Measurements from ENCODE around the gene KDM2A.

KDM2A gene

DNA sequence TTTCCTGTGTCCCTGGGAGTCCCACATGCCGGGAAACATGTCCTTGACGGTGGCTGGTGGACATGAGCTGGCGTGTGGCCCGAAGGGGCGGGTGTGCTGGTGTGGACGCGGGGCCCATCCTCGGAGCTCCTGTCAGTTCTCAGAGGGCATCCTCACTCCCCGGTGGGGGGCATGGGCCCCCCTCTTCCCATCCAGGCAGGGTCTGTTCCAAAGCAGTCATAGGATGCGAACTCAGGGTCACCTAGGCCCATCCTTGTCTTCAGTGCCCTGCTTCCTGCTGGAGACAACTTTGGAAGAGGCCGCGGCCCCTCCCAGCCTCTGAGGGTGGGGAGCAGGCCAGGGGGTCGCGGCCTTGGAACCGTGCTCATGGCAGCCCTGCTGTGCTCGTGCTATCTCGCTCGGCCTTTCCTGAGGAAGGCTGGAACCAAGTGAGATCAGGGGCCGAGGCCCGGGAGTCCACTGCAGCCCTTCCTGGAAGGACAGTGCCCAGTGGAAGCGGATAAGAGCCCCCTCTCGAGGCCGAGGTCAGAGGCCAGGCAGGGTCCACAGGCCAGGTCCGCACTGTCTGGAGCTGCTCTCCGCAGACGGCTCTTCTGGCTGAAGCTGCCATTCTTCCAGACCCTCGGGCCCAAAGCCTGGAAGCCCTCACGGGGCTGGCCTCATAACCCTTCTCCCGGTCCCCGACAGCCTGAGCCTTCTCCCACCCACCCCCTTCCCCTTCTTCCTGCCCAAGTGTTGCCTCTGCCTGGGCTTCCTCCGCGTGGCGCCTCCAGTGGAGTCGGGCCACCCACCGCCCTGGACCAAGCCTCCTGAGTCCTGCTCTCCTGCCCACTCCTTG is 155.9 kb downstream of the KDM2A start:
- no peak for DNase-seq

DNA sequence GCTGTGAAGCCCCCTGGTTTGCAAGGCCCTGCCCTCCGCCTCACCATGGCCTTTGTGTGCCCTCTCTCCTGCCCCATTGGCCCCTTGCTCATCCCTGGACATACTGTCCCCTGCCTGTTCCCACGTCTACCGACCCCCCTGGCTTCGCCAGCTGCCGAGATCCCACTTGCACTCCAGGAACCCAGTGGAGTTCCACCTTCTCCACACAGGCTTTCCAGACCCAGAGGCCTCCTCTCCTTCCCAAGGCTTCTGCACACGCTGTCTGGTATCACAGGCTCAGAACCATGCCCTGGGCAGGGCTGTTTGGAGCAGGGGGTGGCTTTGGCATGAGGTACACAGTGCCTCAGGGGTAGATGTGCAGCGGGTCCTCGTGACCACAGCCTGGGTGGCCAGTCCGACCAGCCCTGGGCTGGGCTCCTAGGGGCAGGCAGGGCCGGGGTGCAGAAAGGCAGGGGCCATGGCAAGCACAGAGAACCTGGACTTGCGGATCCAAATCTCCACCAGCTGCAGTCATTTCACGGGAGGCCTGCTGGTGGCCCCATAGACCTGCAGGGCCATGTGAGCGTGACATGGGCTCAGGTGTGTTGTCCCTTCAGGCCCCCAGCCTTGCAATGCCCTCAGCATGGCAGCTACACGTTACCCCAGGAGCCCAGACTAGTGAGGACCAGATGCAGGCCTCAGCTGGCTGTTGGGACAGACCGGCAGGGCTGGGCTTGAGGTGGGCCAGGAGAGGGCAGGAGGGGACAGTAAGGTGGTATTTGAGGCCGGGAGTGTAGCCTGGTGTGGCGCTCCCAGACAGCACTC is 156.7 kb downstream of the KDM2A start:
- DNase-seq: peak in 1 of 6 experiments; percentile 22

DNA sequence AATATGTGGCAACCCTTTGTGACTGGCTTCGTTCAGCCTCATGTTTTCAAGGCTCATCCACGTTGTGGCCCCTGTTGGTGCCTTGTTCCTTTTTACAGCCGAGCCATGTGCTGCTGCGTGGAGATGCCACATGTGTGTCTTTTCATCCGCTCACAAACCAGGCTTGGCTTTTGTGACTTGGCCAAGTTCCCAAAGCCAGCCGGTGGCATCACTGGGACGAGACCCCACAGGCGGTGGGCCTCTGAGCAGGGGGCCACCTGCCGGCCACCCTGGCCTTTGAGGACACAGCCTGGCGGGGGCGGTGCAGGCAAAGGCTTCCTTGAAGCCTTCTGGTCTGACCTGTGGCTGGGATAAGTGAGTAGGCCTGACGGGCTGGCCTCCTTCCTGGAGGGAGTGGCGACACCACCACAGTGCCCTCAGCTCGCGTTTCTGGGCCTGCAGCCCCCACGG is 157.7 kb downstream of the KDM2A start:
- peak in 3 of 6 experiments; percentile 35 to 43 (median 39) for DNase-seq

DNA sequence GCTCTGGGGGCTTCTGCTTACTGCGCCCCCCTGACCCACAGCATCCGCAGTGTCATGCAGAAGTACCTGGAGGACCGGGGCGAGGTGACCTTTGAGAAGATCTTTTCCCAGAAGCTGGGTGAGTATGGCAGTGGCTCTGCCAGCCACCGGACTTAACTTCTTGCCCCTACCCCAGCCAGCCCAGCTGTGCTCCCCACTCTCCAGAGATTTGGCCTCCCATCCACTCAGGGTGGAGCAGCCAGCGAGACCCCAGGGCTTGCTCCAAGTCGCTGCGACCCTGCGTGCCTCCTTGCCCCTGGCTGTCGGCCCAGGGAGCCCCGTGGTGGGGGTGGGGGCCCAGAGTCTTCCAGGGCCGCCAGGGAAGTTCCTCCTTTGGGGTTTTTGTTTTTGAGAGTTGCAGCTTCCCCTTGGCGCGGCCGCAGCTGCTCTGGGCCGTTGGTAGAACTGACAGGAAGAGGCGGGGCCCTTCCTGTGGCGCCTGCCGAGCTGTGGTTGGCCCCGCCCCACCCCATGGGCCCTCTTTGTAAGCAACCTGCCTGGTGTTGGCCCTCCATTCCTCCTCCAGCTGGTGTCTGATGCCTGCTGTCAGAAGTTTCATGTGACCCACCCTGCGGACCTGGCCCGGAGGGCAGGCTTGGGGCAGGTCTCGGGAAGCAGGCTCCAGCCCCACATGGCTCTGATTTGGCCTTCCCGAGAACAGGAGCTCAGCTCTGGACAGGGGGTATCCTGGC is 158.3 kb downstream of the KDM2A start:
- DNase-seq: peak; percentile 80 to 92 (median 88)

DNA sequence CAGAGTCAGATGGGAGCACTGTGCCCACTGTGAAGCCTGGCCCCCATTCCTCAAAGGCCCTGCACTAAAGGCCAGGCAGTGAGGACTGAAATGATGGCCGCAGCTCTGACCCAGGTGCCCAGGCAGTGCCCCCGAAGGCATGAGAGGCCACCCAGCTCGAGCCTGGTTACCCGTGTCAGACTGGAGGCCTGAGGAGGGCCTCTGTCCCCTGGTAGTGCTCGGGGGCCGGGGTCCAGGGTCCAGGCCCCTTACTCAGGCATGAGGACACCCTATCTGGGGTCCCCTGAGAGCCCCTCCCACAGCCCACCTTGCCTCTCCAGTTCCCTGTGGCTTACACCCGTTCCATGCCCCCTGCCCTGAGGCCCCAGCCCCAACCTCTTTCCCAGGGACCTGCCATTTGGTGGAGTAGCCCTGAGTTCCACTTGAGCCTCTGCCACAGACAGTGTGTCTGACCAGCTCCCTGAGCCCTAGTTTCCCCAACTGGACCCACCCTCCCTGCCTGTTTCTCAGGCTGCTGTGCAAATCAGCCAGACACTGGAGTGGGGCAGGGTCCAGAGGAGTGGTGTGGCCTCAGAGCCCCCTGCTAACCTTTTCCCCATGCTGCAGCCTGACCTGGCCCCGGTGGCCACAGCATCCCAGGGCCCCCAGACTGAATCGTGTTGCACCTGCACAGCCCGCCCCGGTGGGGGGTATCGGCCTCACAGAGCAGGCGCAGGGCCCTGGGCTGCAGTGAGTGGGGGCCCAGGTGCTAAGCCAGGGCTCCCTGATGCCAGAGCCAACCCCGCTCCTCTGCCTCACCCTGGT is 159.3 kb downstream of the KDM2A start:
- DNase-seq: no peak

DNA sequence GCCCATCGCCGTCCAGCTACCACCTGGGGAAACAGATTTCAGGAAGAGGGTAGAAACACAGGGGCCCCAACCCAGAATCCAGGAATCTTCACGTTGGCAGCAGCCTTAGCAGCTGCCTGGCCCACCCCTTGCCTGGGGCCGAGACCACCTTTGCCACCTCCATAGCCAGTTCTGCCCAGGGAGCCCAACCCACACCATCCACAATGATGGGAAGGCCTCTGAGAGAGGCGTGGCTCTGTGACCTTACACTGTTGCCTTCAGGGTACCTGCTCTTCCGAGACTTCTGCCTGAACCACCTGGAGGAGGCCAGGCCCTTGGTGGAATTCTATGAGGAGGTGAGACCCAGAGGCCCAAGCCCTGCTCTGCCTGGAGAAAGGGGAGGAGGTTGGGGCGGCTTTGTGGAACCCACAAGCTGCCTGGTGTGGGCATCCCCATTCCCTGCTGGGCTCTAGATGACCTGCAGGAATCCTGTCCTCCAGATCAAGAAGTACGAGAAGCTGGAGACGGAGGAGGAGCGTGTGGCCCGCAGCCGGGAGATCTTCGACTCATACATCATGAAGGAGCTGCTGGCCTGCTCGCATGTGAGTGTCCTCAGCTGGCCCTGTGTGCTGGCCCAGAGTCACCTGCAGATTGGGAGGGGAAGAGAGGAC is 160.0 kb downstream of the KDM2A start:
- no peak for DNase-seq

DNA sequence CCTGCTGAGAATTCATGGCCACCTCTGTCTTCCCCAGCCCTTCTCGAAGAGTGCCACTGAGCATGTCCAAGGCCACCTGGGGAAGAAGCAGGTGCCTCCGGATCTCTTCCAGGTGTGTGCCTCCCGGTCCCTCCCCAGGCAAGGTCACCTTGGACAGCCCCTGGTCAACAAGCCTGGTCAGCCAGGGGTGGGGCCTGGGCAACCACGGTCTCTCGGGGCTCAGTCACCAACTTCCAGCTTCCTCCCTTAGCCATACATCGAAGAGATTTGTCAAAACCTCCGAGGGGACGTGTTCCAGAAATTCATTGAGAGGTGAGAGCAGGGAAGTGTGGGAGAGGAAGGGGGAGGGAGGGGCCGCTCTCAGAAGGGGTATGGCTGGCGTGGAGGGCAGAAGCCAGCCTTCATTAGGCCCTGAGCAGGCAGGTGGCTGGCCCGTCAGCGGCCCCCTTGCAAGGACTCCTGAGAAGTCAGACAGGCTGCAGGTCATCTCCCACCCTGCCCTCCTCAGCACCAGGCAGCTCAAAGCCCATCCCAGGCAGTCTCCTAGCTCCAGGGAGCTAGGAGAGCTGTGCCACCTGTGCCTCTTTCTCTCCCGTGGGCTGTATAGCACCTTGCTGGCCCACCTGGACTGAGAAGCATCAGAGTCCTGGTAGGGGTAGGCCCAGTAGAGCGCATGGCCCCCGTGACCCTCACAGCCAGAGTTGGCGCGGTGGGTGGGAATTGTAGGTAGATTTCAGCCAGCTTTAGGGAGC is 160.7 kb downstream of the KDM2A start:
- DNase-seq: no peak

DNA sequence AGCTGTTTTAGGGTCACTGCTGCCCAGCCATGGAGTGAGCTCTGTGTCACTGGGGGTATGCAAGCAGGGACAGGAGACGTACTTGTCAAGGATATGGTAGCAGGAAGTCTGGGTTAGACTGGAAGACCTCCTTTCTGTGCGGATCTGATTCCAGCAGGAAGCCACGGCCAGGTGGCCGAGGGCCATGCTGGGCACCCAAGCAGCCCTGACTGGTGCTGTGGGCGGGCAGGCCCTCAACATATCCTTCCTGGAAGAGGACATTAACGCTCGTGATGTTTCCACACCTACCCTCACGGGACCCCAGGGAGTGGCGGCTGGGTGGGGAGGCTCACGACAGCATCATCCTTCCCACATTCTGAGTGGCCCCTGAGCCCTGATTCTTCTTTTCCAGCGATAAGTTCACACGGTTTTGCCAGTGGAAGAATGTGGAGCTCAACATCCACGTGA is 161.3 kb downstream of the KDM2A start:
- no peak for DNase-seq

DNA sequence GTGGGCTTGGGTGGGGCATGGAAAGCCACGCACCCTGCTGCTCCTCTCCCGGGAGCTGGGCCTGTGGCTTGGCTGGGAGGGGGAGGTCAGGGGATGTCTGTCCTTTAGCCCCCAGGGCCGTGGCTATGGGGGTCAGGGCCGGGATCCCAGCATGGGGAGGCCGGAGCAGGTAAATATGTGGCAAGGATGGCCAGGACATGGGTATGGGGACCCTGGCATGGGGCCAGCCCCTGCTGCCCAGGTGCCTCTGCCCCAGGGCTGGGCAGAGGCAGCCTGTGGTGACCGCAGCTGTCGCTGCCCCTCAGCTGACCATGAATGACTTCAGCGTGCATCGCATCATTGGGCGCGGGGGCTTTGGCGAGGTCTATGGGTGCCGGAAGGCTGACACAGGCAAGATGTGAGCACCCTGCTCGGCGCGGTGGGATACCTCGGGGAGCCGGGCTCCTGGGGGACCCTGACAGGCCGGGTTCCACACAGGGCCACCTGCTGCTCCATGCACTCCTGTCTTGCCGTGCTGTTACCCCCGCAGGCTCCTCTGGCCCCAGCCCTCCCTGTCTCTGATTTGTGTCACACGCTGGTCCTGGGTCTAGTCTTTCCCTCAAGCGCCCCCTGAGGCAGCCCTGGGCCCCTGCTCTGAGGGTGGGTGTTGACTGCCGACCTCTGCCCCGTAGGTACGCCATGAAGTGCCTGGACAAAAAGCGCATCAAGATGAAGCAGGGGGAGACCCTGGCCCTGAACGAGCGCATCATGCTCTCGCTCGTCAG is 161.9 kb downstream of the KDM2A start:
- no peak for DNase-seq

DNA sequence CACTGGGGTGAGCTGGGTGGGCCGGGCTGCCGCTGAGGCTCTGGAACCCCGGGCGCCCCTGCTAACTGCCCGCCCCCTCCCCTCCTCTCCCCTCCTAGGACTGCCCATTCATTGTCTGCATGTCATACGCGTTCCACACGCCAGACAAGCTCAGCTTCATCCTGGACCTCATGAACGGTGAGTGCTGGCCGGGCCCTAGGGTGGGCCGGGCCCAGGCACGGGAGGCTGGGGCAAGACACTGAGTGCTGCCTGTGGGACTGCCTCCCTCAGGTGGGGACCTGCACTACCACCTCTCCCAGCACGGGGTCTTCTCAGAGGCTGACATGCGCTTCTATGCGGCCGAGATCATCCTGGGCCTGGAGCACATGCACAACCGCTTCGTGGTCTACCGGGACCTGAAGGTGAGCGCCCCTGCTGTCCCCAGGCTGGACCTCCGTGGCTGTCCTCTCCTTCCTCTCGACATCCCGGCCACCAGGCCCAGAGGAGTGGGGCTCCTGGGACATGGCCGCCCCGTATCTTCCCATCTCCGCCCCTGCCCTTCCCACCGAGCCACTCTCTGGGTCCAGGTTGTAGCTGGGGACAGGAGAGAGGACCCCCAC is 162.6 kb downstream of the KDM2A start:
- no peak for DNase-seq

DNA sequence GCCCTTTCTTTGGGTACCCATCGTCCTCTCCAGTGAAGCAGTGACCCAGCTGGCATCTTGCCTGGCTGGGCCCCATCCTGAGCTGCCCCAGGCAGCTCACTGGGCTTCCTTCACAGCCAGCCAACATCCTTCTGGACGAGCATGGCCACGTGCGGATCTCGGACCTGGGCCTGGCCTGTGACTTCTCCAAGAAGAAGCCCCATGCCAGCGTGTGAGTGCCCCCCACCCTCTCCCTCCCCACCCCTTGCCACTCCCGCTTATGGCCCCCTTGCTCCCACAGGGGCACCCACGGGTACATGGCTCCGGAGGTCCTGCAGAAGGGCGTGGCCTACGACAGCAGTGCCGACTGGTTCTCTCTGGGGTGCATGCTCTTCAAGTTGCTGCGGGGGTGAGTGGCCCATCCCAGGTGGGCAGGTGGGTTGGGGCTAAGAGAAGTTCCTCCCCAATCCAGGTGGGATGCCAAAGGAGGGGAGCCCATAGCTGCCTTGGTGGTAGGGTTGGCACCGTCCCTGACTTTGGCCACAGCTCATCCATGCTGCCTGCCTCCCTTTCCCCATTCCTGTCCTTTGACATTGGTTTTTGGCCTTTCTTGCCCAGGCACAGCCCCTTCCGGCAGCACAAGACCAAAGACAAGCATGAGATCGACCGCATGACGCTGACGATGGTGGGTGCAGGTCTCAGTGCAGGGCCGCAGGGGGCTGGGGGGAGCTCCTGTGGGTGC is 163.3 kb downstream of the KDM2A start:
- no peak for DNase-seq

DNA sequence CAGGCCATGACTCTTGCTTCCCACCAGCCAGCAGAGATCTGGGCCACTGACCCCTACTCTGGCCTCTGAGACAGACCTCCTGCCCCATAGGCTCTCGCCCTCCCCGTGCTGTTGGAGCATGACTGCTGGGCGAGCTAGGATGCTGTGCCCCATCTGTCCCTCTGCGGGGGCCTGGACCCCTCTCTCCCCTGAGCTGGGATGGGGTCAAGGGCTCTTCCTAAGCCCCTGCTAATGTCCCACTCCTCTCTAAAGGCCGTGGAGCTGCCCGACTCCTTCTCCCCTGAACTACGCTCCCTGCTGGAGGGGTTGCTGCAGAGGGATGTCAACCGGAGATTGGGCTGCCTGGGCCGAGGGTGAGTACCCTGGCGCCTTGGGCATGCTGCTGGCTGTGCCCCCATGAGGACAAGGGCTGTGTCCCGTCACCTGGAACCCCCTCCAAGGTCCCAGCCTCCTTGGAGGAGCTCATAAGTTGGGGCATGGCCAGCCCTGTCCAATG is 163.9 kb downstream of the KDM2A start:
- DNase-seq: no peak

DNA sequence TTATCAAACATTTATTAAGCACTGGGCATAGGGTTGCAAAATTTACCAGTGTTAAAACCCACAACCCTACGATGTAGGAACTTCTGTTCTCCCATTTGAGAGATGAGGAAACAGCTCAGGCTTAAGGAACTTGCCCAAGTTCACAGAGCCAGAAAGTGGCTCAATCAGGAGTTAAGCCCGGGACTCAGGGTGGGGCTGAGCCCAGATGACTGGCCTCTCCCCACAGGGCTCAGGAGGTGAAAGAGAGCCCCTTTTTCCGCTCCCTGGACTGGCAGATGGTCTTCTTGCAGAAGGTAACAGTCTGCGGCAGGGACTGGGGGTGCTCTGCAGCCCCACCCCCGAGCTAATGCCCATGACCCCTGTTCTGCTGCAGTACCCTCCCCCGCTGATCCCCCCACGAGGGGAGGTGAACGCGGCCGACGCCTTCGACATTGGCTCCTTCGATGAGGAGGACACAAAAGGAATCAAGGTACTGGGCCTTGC is 164.5 kb downstream of the KDM2A start:
- no peak for DNase-seq

DNA sequence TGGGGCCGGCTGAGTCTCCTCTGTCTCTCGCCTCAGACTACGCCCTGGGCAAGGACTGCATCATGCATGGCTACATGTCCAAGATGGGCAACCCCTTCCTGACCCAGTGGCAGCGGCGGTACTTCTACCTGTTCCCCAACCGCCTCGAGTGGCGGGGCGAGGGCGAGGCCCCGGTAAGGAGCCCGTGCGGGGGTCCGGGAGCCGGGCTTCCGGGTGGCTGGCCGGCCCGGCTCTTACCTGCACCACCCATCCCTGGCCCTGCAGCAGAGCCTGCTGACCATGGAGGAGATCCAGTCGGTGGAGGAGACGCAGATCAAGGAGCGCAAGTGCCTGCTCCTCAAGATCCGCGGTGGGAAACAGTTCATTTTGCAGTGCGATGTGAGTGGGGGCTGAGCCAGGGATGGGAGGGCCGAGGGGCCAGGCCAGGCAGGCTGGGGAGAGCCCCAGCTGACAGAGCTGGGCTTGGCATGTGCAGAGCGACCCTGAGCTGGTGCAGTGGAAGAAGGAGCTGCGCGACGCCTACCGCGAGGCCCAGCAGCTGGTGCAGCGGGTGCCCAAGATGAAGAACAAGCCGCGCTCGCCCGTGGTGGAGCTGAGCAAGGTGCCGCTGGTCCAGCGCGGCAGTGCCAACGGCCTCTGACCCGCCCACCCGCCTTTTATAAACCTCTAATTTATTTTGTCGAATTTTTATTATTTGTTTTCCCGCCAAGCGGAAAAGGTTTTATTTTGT is 165.9 kb downstream of the KDM2A start:
- peak in 1 of 6 experiments; percentile 23 for DNase-seq

DNA sequence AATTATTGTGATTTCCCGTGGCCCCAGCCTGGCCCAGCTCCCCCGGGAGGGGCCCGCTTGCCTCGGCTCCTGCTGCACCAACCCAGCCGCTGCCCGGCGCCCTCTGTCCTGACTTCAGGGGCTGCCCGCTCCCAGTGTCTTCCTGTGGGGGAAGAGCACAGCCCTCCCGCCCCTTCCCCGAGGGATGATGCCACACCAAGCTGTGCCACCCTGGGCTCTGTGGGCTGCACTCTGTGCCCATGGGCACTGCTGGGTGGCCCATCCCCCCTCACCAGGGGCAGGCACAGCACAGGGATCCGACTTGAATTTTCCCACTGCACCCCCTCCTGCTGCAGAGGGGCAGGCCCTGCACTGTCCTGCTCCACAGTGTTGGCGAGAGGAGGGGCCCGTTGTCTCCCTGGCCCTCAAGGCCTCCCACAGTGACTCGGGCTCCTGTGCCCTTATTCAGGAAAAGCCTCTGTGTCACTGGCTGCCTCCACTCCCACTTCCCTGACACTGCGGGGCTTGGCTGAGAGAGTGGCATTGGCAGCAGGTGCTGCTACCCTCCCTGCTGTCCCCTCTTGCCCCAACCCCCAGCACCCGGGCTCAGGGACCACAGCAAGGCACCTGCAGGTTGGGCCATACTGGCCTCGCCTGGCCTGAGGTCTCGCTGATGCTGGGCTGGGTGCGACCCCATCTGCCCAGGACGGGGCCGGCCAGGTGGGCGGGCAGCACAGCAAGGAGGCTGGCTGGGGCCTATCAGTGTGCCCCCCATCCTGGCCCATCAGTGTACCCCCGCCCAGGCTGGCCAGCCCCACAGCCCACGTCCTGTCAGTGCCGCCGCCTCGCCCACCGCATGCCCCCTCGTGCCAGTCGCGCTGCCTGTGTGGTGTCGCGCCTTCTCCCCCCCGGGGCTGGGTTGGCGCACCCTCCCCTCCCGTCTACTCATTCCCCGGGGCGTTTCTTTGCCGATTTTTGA is 166.8 kb downstream of the KDM2A start:
- peak in 2 of 6 experiments; percentile 18 to 24 for DNase-seq

DNA sequence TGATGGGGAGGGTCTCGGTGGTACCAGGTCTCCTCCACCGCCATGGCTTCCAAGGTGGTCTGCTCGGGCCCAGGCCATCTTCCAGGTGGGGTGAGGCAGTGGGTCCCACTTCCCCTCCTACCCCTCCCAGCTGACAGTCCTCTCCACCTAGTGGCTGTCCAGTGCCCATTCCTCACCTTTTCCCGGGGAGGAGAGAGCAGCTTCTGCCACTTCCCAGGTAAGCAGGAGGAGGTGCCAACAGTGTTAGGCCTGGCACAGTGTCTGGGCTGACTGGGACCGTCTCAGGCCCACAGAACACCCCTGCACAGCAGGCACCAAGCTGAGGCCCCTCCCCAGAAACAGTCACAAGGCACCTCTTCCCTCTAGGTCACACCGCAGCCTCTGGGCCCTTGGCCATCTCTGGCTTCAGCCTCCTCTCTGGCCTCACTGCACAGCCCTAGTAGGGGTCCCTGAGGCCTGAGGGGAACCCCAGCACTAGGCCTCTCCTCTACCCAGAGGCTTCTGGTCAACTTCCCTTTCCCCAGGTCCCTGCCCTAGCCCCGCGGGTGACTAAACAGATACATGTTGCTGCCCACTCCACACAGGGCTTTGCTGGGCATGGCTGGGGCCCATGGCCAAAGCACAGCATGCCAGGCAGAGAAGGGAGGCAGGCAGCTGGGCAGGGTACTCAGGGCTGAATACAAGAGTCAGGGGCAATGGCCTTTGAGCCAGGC is 167.7 kb downstream of the KDM2A start:
- peak in 1 of 6 experiments; percentile 54 for DNase-seq
